HG03342 (cell line): ENCODE measurements around the gene ST7.

ENCODE experiments used
- ATAC-seq: cut with Tn5 transposase; IDR thresholded peaks from one replicate; pipeline ENCODE4 v1.9.1; 2021; ENCODE audit warnings: mild to moderate bottlenecking, moderate library complexity; ENCODE audit not compliant: unreplicated experiment

ST7 gene

GRCh38 chr7:117249696-117250095, 296.4 kb downstream of the ST7 start:
- no peak for ATAC-seq

GRCh38 chr7:117250245-117250644, 296.9 kb downstream of the ST7 start:
- no peak for ATAC-seq

GRCh38 chr7:117250801-117251200, 297.5 kb downstream of the ST7 start:
- no peak for ATAC-seq

GRCh38 chr7:117251687-117252086, 298.4 kb downstream of the ST7 start:
- no peak for ATAC-seq

GRCh38 chr7:117259615-117260014, 306.3 kb downstream of the ST7 start:
- no peak for ATAC-seq

GRCh38 chr7:117262546-117262945, 309.2 kb downstream of the ST7 start:
- ATAC-seq = no peak

GRCh38 chr7:117264716-117265115, 311.4 kb downstream of the ST7 start:
- ATAC-seq = no peak

GRCh38 chr7:117269417-117269816, 316.1 kb downstream of the ST7 start:
- no peak for ATAC-seq

- no peak for ATAC-seq
Observed at GRCh38 chr7:117269886-117270285, 316.6 kb downstream of the ST7 start.

- ATAC-seq = no peak
Observed at GRCh38 chr7:117270371-117270770, 317.1 kb downstream of the ST7 start.

GRCh38 chr7:117271566-117271965, 318.3 kb downstream of the ST7 start:
- no peak for ATAC-seq

- no peak for ATAC-seq
Observed at GRCh38 chr7:117272017-117272759, 318.9 kb downstream of the ST7 start.

GRCh38 chr7:117273325-117273724, 320.0 kb downstream of the ST7 start:
- no peak for ATAC-seq

GRCh38 chr7:117273814-117274225, 320.5 kb downstream of the ST7 start:
- no peak for ATAC-seq

- no peak for ATAC-seq
Observed at GRCh38 chr7:117274951-117275350, 321.6 kb downstream of the ST7 start.

GRCh38 chr7:117277576-117277975, 324.3 kb downstream of the ST7 start:
- no peak for ATAC-seq

- ATAC-seq = no peak
Observed at GRCh38 chr7:117278040-117278439, 324.7 kb downstream of the ST7 start.

GRCh38 chr7:117279203-117279602, 325.9 kb downstream of the ST7 start:
- ATAC-seq = no peak
